Adrenal gland (tissue), 12 donors: Measurements from ENCODE around the gene PPP2R2C. TPM values are rescaled to one million over a fixed set of nuclear protein-coding genes. Genes with fewer than 3 reads are reported as not detected.

Experiments
- DNase-seq, 7 donors: peaks; one replicate each; pipeline ENCODE4 v3.0.0-alpha.2; 2019 to 2020
- H3K27ac ChIP-seq, 5 donors: fragments of 200-600 bp; sonication (generic) in 4 of 5; 1 replicate in 3 of 5; 2 replicates in 2 of 5; pipeline versions ENCODE4 v1.5.1 to v1.8.0; 2016 to 2020; ENCODE audit warnings: mild to moderate bottlenecking in 1 of 5
- H3K27me3 ChIP-seq: fragments of 200-600 bp; 2 replicates; pipeline ENCODE4 v1.8.0; 2021
- H3K36me3 ChIP-seq, 2 donors: fragments of 200-600 bp; replicated peaks in 1 of 2; 1 replicate in 1 of 2; 2 replicates in 1 of 2; pipeline versions ENCODE4 v1.5.1 to v1.8.0; 2018 to 2022
- H3K4me1 ChIP-seq, 2 donors: fragments of 200-600 bp; replicated peaks in 1 of 2; 1 replicate in 1 of 2; 2 replicates in 1 of 2; pipeline versions ENCODE4 v1.5.1 to v1.8.0; 2018 to 2021
- H3K4me3 ChIP-seq, 4 donors: fragments of 200-600 bp; sonication (generic) in 3 of 4; one replicate each; pipeline ENCODE4 v1.5.1; 2016 to 2018
- H3K9me3 ChIP-seq, 3 donors: fragments of 200-600 bp; sonication (generic) in 1 of 3; replicated peaks in 1 of 3; 1 replicate in 2 of 3; 2 replicates in 1 of 3; pipeline versions ENCODE4 v1.5.1 to v1.8.0; 2016 to 2021
- CTCF ChIP-seq, 6 experiments: fragments of 450-650 bp in 4 of 6; fragments of 200-600 bp in 2 of 6; sonication (generic) in 1 of 6; IDR thresholded peaks; 1 replicate in 5 of 6; 2 replicates in 1 of 6; pipeline versions ENCODE4 v1.5.1 to v1.8.0; 2016 to 2021; ENCODE audit warnings: antibody characterized with exemption in 6 of 6, mild to moderate bottlenecking in 2 of 6, moderate library complexity in 1 of 6
- POLR2A ChIP-seq, 2 donors: fragments of 450-650 bp; IDR thresholded peaks; one replicate each; pipeline ENCODE4 v1.6.1; 2017; ENCODE audit warnings: antibody characterized with exemption in 2 of 2, mild to moderate bottlenecking in 2 of 2, moderate library complexity in 1 of 2
- WGBS, 4 donors: extraction: QIAGEN DNeasy Blood & Tissue Kit in 2 of 4; methylation state at CpG; one replicate each; pipeline versions ENCODE4 v1.1.5 to v1.1.7; 2013 to 2017; 5-methylcytosine and 5-hydroxymethylcytosine counted together
- intact Hi-C, 2 donors: fragments of 100-400 bp; cut with DNase I; formaldehyde crosslinking; loops; one replicate each; pipeline versions ENCODE4 v1.14.1 to v1.15.0; 2022 to 2023
- polyA plus RNA-seq, 3 donors: library from polyadenylated mRNA; stranded (reverse); fragments of 200-250 nt in 2 of 3; fragments of 350-450 nt in 1 of 3; fragmentation: Illumina TruSeq in 1 of 3; extraction: RNeasy Lipid Tissue Mini Kit (QIAGEN cat#74804) in 1 of 3; gene quantifications; one replicate each; pipeline ENCODE4 v1.2.3, GENCODE V29; 2013 to 2014
- total RNA-seq, 9 donors: library from RNA; depleted of rRNA in 4 of 9; stranded (reverse); fragments of >200 nt in 4 of 9; fragments of 120-200 nt in 1 of 9; fragmentation: NEBNext Ultra II Directional in 1 of 9; extraction: Animal tissue kit (Norgen Biotek cat#: 25700) in 1 of 9; gene quantifications; one replicate each; pipeline versions ENCODE4 v1.1.0 to v1.2.4, GENCODE V29; 2013 to 2023
- donor health status: healthy with polysubstance abuse.
- donor health status: Bipolar disorder and iron deficiency.
- donor health status: DM: yes; HTN: yes; CAD: no.
- donor health status: DM: no; HTN: no; CAD: no.
- donor health status: DM: no; HTN: no; CAD: no.
- donor health status: DM: yes; HTN: yes; CAD: no.

The PPP2R2C gene
- total and polyA plus RNA-seq, 12 donors = 0.17 to 7.2 (median 2.0) TPM; not detected in 3

DNA sequence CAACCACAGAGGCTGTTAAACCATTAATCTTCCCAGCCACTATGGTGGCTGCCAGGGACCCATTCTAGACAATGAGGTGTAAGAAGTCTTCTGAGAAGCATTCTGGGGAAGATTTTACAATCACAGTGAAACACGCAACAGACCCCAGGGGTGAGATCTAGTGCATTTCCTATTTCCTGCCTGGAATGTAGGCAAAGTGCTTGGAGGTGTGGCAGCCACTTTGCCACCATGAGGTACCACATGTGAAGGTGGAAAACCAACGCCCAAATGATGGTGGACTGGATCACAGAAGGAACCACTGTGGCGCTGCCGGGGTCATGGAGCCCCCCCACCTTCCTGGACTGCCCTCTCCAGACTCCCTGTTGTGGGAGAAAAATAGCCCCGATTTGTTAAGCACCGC, 140.9 kb downstream of the PPP2R2C start:
- H3K27ac ChIP-seq = no peak overlapping the region
- no peak overlapping the region for H3K4me3 ChIP-seq
- no peaks in the 10 kb centered on the region for H3K9me3 ChIP-seq
- WGBS, 4 donors = 85 to 95% (median 91%) methylated on average over 6 of the region's 6 CpGs
- TF ChIP-seq POLR2A (IDR thresholded peaks at IDR 0.05) = no peak
- no peak for TF ChIP-seq CTCF (IDR thresholded peaks at IDR 0.05)
- no peaks in the 10 kb centered on the region for H3K27me3 ChIP-seq
- no peaks in the 10 kb centered on the region for H3K4me1 ChIP-seq
- DNase-seq = no peak
- intact Hi-C loops = loop anchor here (5.0 to 10.0 kb wide), 2 partner anchors 213 to 216 kb away; no protein-coding TSS in a partner anchor
- no peaks in the 10 kb centered on the region for H3K36me3 ChIP-seq

GRCh38 chr4:6331018-6331417, 141.4 kb downstream of the PPP2R2C start:
- 74 to 88% (median 81%) methylated on average over 5 to 8 of the region's 8 CpGs for WGBS, 4 donors
- H3K27ac ChIP-seq = no peak overlapping the region
- H3K36me3 ChIP-seq = no peaks in the 10 kb centered on the region
- intact Hi-C loops = loop anchor here (5.0 to 10.0 kb wide), 2 partner anchors 214 to 216 kb away; no protein-coding TSS in a partner anchor
- no peaks in the 10 kb centered on the region for H3K4me1 ChIP-seq
- TF ChIP-seq POLR2A (IDR thresholded peaks at IDR 0.05) (no peak), CTCF (IDR thresholded peaks at IDR 0.05) (peak; percentile 14 to 51 (median 44))
- H3K9me3 ChIP-seq = no peaks in the 10 kb centered on the region
- DNase-seq = peak in 2 of 7 donors; percentile 27 to 32
- no peaks in the 10 kb centered on the region for H3K27me3 ChIP-seq
- no peak overlapping the region for H3K4me3 ChIP-seq

DNA sequence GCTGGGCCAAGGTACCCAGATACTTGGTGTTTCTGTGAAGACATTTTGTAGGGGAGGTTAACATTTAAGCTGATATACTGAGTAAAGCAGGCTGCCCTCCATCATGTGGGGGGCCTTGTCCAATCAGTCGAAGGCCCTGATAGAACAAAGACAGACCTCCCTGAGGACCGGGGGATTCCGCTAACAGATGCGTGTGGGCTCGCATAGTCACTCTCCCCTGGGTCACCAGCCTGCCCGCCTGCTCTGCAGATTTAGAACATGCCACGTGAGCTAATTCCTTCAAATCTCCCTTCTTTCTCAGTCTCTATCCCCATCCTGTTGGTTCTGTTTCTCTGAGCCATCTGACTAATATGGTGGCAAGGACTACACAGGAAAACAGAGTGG, 142.0 kb downstream of the PPP2R2C start:
- Histone ChIP-seq H3K4me3 (no peak overlapping the region), H3K27ac (no peak overlapping the region), H3K27me3 (no peaks in the 10 kb centered on the region), H3K36me3 (no peaks in the 10 kb centered on the region), H3K4me1 (no peaks in the 10 kb centered on the region), H3K9me3 (no peaks in the 10 kb centered on the region)
- TF ChIP-seq POLR2A (IDR thresholded peaks at IDR 0.05) (no peak), CTCF (IDR thresholded peaks at IDR 0.05) (no peak)
- 79 to 89% (median 86%) methylated on average over 7 of the region's 7 CpGs for WGBS, 4 donors
- no peak for DNase-seq
- intact Hi-C loops = loop anchor here (5.0 to 10.0 kb wide), 2 partner anchors 214 to 217 kb away; no protein-coding TSS in a partner anchor

DNA sequence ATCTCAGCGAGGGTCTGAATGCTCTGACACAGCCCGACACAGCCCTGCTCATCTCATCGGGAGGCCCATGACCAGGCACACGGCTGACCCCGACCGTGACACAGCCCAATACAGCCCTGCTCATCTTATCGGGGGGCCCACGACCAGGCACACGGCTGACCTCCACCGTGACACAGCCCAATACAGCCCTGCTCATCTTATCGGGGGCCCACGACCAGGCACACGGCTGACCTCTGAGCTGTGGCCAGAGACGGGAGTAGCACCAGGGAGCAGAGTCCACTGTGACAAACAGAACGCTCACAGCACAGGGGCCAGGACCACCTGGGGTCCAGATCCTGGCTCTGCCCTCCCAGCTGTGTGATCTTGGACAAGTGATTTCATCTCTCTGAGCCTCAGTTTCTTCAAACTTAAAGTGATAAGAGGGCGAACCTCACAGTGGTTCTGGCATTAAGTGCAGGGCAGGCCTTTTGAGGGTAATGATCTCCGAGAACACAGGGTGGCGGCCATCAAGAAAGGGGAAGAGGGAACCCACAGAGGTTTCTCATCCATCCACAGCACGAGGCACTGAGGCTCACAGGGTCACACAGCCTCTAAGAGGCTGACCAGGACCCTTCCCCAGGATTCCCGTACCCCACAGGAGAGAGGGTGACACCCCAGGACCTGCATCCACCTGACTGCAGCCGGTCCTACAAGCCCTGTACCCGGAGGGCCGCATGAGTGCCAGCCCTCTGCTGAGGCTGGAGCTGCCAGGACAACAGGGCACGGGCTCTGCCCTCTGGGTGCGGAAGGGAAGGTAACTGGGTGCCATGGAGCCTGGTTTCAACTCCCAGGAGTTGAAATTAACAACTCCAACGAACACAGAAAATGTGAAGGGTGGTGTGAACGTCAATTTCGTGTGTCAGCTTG, 142.7 kb downstream of the PPP2R2C start:
- Histone ChIP-seq H3K27me3 (no peaks in the 10 kb centered on the region), H3K27ac (no peak overlapping the region), H3K4me3 (no peak overlapping the region), H3K4me1 (no peaks in the 10 kb centered on the region), H3K36me3 (no peaks in the 10 kb centered on the region), H3K9me3 (no peaks in the 10 kb centered on the region)
- intact Hi-C loops = loop anchor here (5.0 to 10.0 kb wide), 4 partner anchors 77 to 335 kb away; no protein-coding TSS in a partner anchor
- TF ChIP-seq CTCF (IDR thresholded peaks at IDR 0.05) (no peak), POLR2A (IDR thresholded peaks at IDR 0.05) (no peak)
- DNase-seq = no peak
- 65 to 79% (median 74%) methylated on average over 10 to 28 of the region's 28 CpGs for WGBS, 4 donors
